HCT116 (cell line): ENCODE data around the gene TBC1D2. TPM values are rescaled to one million over a fixed set of nuclear protein-coding genes. Genes with fewer than 3 reads are reported as not detected.

Source experiments
- ATAC-seq: fragments of 200-7000 bp; cut with Tn5 transposase; 2 replicates; pipeline ENCODE4 v1.9.1; 2020; ENCODE audit warnings: mild to moderate bottlenecking, moderate library complexity
- BruUV-seq: library from RNA; stranded (reverse); fragments of 400-500 nt; replicated peaks from 2 replicates; lab custom pipeline; 2021; lab: Mats Ljungman, UMichigan
- CTCF ChIA-PET: fragments of 300-600 bp; sonication (Branson Sonifier 250); formaldehyde crosslinking; loops from one replicate; lab custom pipeline; 2021; ENCODE audit warnings: antibody characterized with exemption; lab: Charles Lee
- POLR2A ChIA-PET: fragments of 300-600, 350-600 bp; sonication (Branson Sonifier 250); formaldehyde crosslinking; loops from one replicate; lab custom pipeline; 2021; ENCODE audit warnings: antibody characterized with exemption; lab: Charles Lee
- RAD21 ChIA-PET, 2 experiments: fragments of 300-600 bp; sonication (Branson Sonifier 250); formaldehyde crosslinking; loops; one replicate each; lab custom pipeline; 2023; ENCODE audit warnings: low total read pairs in 2 of 2; ENCODE audit not compliant: uncharacterized antibody in 2 of 2, unreplicated experiment in 2 of 2, low non-redundant PET in 1 of 2; lab: Charles Lee
- DNase-seq: peaks from one replicate; pipeline ENCODE4 v3.0.0-alpha.2; 2010; ENCODE audit warnings: low read depth, low spot score
- H2AFZ ChIP-seq: fragments of 200-600 bp; shearing (Covaris generic), sonication (generic); 2 replicates; pipeline ENCODE4 v1.6.1; 2017; ENCODE audit warnings: low read depth, mixed run types, mixed read lengths, antibody characterized with exemption, low read length; ENCODE audit not compliant: poor library complexity, severe bottlenecking
- H3K27ac ChIP-seq: 2 replicates; pipeline ENCODE4 v1.5.1; 2012; ENCODE audit warnings: low read depth, low read length
- H3K27me3 ChIP-seq: fragments of 200-600 bp; sonication (generic); 2 replicates; pipeline ENCODE4 v1.6.1; 2016; ENCODE audit warnings: mixed run types, low read length, mixed read lengths; ENCODE audit not compliant: insufficient read depth
- H3K36me3 ChIP-seq, 2 experiments: fragments of 200-500 bp in 1 of 2; fragments of 200-600 bp in 1 of 2; sonication (Bioruptor generic) in 1 of 2; sonication (generic) in 1 of 2; 2 replicates each; pipeline versions ENCODE4 v1.5.1 to v1.6.1; 2014 to 2016; ENCODE audit warnings: low read length in 2 of 2, inconsistent platforms in 1 of 2, mixed read lengths in 1 of 2, mixed run types in 1 of 2; ENCODE audit not compliant: insufficient read depth in 2 of 2, control insufficient read depth in 1 of 2
- H3K4me1 ChIP-seq, 2 experiments: fragments of 200-600 bp in 1 of 2; sonication (generic) in 1 of 2; 2 replicates each; pipeline versions ENCODE4 v1.5.1 to v1.6.1; 2012 to 2017; ENCODE audit warnings: low read length in 2 of 2, inconsistent platforms in 1 of 2, mild to moderate bottlenecking in 1 of 2, mixed read lengths in 1 of 2, mixed run types in 1 of 2, moderate library complexity in 1 of 2; ENCODE audit not compliant: insufficient read depth in 2 of 2, control insufficient read depth in 1 of 2
- H3K4me2 ChIP-seq: fragments of 200-600 bp; sonication (generic); 2 replicates; pipeline ENCODE4 v1.6.1; 2017; ENCODE audit warnings: mixed run types, low read length, mixed read lengths
- H3K4me3 ChIP-seq, 2 experiments: fragments of 200-600 bp in 1 of 2; sonication (generic) in 1 of 2; replicated peaks in 1 of 2; 2 replicates each; pipeline ENCODE4 v1.5.1; 2011 to 2016; ENCODE audit warnings: low read length in 2 of 2, control low read depth in 1 of 2, low read depth in 1 of 2, mild to moderate bottlenecking in 1 of 2, mixed read lengths in 1 of 2, mixed run types in 1 of 2
- H3K79me2 ChIP-seq: fragments of 200-600 bp; sonication (generic); 2 replicates; pipeline ENCODE4 v1.6.1; 2017; ENCODE audit warnings: mild to moderate bottlenecking, mixed run types, low read length, moderate library complexity, mixed read lengths; ENCODE audit not compliant: insufficient read depth
- H3K9ac ChIP-seq: fragments of 200-600 bp; sonication (generic); 2 replicates; pipeline ENCODE4 v1.6.1; 2016; ENCODE audit warnings: low read length, mixed read lengths
- H3K9me2 ChIP-seq: fragments of 200-600 bp; sonication (generic), shearing (Covaris generic); 2 replicates; pipeline ENCODE4 v1.6.1; 2017; ENCODE audit warnings: mixed run types, mild to moderate bottlenecking, moderate library complexity; ENCODE audit not compliant: insufficient read depth
- H3K9me3 ChIP-seq, 2 experiments: fragments of 200-500 bp in 1 of 2; fragments of 200-600 bp in 1 of 2; sonication (Bioruptor generic) in 1 of 2; sonication (generic) in 1 of 2; 2 replicates each; pipeline ENCODE4 v1.6.1; 2014 to 2017; ENCODE audit warnings: low read length in 2 of 2, mixed read lengths in 2 of 2, inconsistent platforms in 1 of 2, low read depth in 1 of 2, mild to moderate bottlenecking in 1 of 2, mixed run types in 1 of 2, moderate library complexity in 1 of 2; ENCODE audit not compliant: control insufficient read depth in 1 of 2, insufficient read depth in 1 of 2
- H4K20me1 ChIP-seq: fragments of 200-600 bp; sonication (generic), shearing (Covaris generic); 2 replicates; pipeline ENCODE4 v1.6.1; 2017; ENCODE audit warnings: mixed run types, mild to moderate bottlenecking, moderate library complexity; ENCODE audit not compliant: insufficient read depth
- MAX ChIP-seq: IDR thresholded peaks from 2 replicates; pipeline ENCODE4 v1.6.1; 2012
- SRF ChIP-seq: IDR thresholded peaks from 2 replicates; pipeline ENCODE4 v1.6.1; 2012; ENCODE audit warnings: low read depth
- ZBTB33 ChIP-seq: IDR thresholded peaks from 2 replicates; pipeline ENCODE4 v1.6.1; 2011; ENCODE audit warnings: mild to moderate bottlenecking, low read length, moderate library complexity; ENCODE audit not compliant: insufficient replicate concordance; ENCODE audit errors: extremely low read depth
- intact Hi-C: fragments of 100-400 bp; cut with micrococcal nuclease; formaldehyde crosslinking; loops from 2 replicates; pipeline ENCODE4 v1.10.0; 2022
- total RNA-seq: library from RNA; stranded (reverse); gene quantifications from one replicate; pipeline ENCODE4 v1.2.1, GENCODE V29; 2021; ENCODE audit not compliant: unreplicated experiment

Gene TBC1D2
- total RNA-seq, 1 experiment from 2014 or later, result 9.8 TPM

GRCh38 chr9:98192503-98193335 is 62.7 kb downstream of the TBC1D2 start, which contains the start of gene CORO2A (continued):
- TF ChIP-seq ZBTB33, result no peak

GRCh38 chr9:98191671-98192502 is 63.6 kb downstream of the TBC1D2 start:
- peak overlapping the region; percentile 98 for H3K4me2 ChIP-seq
- TF ChIP-seq SRF, result no peak
- TF ChIP-seq MAX, result 0 out of 2 replicates have a peak, but pooled peaks have one; percentile 1
- no peak overlapping the region for H2AFZ ChIP-seq
- H3K36me3 ChIP-seq, result no peaks in the 10 kb centered on the region
- H3K4me1 ChIP-seq, result peaks cover 0 to 20% of the 10 kb centered on the region in 2 experiments; a peak in 2 of 4 replicates
- ChIA-PET RAD21 (no interaction called here), CTCF (no interaction called here), POLR2A (no interaction called here)
- intact Hi-C loops, result loop anchor here (2.0 kb wide), 1 partner anchor 73 kb away; the partner anchor contains the start of gene TRIM14
- DNase-seq (no peak), ATAC-seq (peak; percentile 48)
- H3K4me3 ChIP-seq, result peak overlapping the region; percentile 62 to 77
- no peaks in the 10 kb centered on the region for H3K27me3 ChIP-seq
- no peaks in the 10 kb centered on the region for H3K9me3 ChIP-seq
- H3K9me2 ChIP-seq, result no peaks in the 10 kb centered on the region
- no peaks in the 10 kb centered on the region for H3K79me2 ChIP-seq
- BruUV-seq, result no TSS peak
- peak overlapping the region; percentile 47; the same call in 1 of the 2 replicates for H3K27ac ChIP-seq
- no peaks in the 10 kb centered on the region for H4K20me1 ChIP-seq
- H3K9ac ChIP-seq, result peak overlapping the region; percentile 73
